Activated CD8-positive, alpha-beta memory T cell treated with anti-CD3 and anti-CD28 coated beads, Interleukin-2, amount 50 U/mL, for 24 hours (primary cell): ENCODE results near the gene SLC7A14.

ENCODE experiments used
- DNase-seq: peaks from one replicate; pipeline ENCODE4 v3.0.0-alpha.2; 2020; ENCODE audit errors: extremely low read depth

Gene SLC7A14

DNA sequence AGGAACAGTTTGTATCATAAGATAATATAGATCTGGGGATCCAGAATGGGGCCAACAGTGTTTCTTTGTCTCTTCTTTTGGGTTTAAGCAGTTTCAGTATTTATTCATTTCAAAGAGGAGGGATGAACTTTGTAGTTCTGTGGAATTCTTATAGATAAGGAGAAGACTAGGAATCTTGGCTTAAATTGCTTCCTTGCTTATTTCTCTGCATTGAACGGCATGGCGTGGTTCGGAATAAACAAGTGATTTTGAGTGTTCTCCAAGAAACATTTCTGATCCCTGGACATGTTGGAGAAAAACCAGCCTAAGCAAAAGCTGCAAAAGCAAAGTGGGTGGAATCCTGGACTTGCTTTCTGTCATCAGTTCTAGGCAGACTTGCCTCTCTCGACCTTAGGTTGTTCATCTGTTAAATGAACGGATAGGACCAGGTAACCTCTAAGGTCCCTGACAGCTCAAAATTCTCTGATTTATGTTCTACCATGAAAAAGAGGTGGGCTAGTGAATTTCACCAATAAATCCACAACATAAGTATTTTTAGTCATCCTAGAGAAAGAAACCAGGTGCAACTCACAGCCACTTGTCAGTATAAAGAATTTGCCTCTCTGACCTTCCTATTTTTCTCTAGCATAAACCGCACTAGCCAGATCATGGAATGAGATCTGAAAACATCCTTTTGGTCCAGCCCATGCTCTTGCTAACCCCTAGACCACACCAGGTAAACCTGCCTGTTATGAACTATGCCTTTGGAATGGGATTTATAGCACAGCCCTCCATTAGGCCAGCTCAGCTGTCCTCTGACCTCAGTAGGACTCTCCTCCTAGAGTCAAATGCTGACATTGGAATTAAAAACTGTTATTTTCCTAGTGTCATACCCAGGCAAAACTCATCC is 88.4 kb downstream of the SLC7A14 start:
- DNase-seq, result no peak

DNA sequence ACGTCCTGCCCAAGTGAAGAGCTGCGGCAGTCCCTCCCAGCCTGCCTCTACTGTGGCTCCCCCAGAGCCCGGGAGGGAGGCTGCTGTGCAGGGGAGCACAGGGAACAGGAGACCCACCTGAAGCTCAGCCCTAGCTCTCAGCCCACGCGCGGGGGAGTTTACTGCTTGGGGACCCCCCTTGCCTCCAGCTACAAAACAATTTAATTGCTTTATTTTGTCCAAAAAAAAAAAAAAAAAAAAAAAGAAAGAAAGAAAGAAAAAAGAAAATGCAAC is 89.1 kb downstream of the SLC7A14 start:
- no peak for DNase-seq

DNA sequence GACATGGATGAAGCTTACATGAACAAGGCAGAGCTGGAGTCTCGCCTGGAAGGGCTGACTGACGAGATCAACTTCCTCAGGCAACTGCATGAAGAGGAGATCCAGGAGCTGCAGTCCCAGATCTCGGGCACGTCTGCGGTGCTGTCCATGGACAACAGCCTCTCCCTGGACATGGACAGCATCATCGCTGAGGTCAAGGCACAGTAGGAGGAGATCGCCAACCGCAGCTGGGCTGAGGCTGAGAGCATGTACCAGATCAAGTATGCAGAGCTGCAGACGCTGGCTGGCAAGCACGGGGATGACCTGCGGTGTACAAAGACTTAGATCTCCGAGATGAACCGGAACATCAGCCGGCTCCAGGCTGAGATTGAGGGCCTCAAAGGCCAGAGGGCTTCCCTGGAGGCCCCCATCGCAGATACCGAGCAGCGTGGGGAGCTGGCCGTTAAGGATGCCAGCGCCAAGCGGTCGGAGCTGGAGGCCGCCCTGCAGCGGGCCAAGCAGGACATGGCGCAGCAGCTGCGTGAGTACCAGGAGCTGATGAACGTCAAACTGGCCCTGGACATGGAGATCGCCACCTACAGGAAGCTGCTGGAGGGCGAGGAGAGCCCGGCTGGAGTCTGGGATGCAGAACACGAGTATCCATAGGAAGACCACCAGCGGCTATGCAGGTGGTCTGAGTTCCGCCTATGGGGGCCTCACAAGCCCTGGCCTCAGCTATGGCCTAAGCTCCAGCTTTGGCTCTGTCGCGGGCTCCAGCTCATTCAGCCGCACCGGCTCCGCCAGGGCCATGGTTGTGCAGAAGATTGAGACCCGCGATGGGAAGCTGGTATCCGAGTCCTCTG is 89.6 kb downstream of the SLC7A14 start:
- no peak for DNase-seq

DNA sequence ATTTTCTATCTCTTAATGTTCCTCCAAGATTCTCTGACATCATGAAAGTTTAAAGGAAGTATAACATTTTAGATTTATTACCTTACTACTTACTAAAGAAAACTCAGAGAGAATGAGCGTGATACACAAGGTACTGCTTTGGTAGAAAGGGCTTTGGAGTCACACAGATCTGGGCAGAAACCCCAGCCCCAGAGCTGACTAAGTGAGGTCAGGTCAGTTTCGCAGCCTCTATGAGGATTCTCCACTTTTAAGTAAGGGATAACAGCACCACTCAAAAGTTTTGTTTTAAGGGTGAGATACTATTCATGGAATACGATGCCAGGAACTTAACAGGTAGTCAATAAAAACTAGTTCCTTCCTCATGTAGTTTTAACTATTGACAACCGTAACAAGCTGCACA is 91.1 kb downstream of the SLC7A14 start:
- DNase-seq, result no peak

DNA sequence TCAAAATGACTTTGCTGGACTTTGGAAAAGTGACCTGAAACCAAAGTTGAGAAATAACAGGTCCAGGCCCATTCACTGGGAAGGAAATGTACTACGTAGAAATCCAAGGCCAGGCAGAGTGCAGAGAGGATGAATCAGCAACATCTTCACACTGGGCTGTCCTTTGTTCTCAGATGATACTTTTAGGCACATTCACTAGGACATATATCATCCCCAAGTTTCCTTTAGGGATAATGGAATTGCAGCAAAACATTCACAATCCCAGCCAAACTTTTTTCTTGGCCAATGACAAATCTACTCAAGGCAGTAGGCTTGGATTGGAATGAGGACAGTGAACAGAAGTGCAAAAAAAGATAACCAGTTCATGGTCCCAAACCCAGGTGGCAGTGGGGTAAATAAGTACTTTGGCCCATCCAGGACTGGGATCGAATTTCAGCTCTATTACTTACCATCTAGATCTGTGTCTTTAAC is 92.1 kb downstream of the SLC7A14 start:
- no peak for DNase-seq

DNA sequence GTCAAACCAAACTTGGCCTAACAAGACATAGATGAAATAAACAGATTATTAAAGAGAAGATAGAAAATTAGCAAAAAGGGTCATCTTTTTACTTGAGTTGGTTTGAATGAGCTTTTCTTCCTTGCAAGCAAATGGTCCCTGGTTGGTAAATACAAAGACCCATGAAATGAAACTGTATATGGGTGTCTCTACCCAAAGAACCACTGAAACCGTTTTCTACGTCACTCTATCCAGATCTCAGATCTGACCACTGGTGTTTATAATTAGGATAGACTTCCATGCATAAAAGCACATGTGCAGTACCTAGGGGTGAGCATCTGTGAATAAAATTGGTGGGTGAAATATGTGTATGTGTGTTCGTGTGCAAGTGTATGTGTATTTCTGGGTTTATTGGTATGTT is 94.0 kb downstream of the SLC7A14 start:
- no peak for DNase-seq

DNA sequence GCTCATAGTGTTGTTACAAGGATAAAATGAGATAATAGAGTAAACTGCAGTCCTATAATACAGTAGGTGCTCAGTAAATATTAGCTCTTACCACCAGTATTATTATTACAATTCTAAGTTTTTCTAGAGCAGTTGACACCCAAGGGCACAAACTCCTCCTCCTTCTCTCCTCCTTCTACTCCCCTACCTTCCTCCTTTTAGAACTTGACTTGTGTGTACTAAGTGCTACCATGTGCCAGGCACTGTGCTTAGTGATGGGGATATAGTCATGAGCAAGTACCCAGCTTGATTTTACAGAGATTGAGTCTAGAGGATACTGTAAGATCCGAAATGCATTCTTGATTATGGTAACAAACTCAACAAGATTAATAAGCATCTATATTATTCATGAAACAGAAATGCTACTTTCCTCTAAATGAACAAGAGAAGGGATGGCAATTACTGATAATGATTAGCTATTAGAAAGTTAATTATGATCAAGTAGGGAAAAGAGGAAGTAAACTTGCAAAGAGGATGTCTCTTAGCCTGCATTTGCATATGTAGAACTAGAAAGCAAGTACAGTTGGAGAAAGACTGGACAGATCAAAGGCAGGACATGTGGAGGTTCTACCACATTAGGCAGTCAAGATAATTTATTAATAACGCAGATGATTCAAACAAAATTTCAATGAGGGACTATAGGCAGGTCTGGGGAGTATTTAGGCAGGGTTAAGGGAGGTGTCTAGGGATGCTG is 94.9 kb downstream of the SLC7A14 start:
- no peak for DNase-seq

DNA sequence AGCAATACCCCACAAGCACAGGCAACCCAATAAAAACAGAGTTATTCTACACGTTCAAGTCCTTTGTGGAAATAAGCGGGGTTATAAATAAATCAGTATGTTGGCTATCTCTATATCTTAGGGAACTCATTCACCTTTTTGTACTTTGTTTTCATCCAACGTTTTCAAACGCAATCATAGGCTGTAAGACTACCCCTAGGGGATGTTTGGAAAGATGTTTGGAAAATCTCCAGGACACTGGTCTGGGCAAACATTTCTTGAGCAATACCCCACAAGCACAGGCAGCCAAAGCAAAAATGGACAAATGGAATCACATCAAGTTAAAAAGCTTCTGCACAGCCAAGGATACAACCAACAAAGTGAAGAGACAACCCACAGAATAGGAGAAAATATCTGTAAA is 97.1 kb downstream of the SLC7A14 start:
- DNase-seq, result no peak

DNA sequence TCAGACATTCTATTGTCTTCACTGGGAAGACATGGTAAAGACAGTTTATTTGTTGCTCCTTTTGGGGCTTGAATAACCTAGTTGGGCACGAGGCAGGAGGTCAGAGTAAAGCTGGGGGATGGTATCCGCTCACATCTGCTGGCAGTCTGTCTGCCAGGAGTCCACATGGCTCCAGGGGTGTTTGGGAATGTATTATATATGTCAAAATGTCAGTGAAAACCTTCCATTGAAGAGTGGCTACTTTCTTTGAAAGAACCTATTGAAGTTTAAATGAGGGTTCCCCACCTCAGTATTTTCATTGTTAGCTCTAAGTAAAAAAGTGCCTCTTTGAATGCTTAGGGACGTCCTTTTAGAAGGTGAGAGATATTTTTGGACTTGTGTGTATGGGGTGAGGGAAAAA is 98.8 kb downstream of the SLC7A14 start:
- DNase-seq, result no peak

DNA sequence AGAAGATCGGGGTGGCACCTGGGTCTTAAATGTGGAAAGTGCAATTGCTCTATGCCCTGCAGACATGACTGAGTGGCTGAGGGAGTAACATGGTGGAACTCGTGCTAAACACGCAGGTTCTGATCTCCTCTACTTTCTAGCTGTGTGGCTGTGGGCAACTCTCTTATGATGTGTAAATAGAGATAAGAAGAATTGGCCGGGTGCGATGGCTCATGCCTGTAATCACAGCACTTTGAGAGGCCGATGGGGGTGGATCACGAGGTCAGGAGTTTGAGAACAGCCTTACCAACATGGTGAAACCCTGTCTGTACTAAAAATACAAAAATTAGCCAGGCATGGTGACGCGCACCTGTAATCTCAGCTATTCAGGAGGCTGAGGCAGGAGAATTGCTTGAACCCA is 99.5 kb downstream of the SLC7A14 start:
- no peak for DNase-seq

DNA sequence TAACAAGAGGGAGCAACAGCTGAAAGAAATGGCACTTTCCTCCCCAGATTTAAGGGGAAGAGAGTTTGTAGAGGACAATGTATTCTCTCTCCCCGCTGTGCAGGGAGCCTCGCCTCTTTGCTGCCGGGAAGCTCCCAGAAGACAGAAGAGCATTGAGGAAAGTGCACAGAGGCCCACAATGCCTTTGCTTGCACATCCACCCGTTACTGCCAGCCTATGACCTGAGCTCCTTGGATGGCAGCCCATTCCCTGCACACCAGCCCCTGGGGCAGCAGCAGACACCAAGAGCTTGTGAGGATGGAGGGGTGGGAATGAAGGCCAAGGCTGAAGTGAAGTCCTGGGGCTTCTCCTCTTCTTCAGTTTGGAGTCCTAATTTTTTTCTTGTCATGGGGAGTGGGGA is 100.2 kb downstream of the SLC7A14 start:
- no peak for DNase-seq

DNA sequence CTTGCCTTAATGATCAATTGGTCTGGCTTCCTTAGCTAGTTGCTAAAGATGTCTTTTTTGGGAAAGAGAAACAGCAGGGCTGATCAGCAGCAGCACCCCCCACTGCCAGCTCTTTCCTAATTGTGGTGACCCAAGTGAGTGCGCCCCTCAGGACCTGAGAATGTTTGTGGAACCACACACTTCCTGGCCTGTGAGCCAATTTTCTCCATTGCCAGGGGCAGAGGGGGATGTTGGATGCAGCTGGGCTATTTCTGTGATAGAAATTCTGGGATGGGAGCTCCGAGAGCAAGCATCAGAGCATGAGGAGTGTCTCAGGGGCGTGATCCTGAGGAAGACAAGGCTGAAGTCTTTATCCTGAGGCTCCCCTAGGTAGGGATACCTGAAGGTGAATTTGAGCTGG is 100.6 kb downstream of the SLC7A14 start:
- no peak for DNase-seq

DNA sequence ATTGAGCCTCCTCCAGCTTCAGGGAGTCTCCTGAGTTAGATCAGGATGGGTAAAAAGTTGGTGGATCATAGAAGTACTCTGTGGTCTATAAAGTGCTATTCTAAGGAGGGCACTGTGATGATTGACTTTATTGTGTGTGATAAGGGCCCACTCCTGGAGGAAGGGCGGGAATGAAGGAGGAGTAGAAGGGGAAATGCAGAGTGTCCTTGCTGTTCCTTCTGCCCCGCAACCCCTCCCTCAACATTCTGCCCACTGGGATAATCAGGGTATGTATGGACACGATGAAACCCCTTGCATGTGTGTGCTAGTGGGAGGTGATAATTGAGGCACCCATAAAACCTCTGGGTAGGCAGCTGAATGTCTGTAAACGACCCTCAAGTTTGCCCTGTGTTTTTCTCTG is 101.0 kb downstream of the SLC7A14 start:
- DNase-seq, result no peak

DNA sequence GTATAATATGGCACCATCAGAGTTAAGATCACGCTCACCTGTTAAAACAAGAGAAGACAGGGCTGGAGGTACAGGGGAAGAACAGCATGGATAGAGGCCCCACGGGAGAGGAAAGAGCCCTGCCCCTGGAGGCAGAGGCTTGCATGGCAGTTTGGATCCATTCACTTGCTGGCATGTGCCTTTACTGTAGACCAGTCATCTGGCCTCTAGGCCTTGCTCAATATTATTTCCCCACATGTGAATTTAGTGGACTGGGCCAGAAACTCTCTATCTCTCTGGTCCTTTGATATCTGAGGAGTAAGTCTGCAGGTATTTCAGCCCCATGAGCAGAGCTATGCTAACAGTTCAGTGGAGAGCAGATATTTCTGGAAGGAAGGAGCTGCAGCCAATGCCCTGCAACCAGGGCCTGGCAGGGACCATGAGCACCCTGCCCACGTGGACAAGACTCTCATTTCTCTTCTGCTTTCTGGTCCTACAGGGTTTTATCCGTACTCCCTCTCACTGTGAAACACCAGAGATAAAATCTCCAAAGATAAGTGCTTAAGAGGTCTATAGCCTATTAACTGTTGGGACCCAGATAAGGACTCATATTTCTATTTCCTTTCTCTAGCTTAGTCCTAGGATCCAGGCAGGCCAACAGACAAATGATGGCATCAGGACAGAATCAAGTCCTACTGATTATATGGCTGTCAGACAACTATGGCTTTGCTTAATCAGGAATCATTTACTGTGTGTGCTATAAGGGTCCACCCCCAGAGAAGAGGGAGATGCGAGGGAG is 102.2 kb downstream of the SLC7A14 start:
- DNase-seq, result no peak

DNA sequence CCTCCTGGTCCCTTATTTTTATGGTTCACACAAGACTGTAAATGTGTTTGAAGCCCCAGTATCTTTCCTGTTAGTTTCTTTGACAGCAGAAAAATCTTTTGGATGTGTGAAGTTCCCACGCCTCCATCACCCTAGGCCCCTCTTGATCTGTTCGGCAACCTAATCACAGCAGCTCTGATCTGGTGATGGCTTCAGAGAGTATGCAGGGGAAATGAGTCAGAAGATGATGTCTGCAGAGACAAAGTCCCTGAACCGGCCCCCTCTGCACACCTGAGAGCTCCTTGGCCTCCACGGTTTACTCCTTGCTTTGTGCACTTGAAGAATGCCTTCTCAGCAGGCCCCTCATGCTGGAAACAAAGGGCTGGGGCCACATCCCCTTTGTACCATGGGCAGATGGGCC is 103.7 kb downstream of the SLC7A14 start:
- no peak for DNase-seq

DNA sequence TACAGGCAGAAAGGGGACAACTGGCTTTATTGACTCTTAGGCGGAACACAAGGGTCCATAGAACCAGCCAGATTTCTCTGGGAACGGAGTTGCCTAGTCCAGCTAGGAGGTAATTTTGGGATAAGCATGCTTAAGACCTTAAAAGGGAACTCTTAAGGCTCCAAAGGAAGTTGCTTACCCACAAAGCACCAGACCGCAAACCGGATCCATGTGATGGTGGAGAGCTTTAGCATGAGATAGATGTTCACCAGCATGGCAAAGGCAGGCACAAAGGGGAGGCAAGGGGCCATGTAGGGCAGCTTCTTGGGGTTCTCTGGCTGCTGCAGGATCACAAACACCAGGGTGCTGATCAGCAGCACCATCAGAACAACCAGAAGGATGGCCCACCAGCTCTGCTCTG is 105.8 kb downstream of the SLC7A14 start:
- no peak for DNase-seq

DNA sequence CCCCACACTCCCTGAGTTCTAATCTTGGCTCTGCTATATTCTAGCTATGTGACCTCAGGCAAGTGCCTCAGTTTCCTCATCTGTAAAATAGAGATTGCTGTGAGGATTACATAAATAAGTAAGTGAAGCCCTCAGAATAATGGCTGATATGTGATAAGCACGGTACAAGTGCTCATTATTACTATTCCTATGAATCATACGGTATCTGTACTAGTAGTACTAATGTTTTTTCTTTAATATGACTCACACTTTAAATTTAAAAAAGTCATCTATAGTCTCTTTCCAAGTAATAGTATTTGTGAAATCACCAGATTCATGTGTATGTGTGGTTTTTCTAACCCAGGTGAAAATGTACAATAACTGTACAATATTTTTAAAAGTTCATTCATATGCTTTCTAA is 108.5 kb downstream of the SLC7A14 start:
- no peak for DNase-seq

DNA sequence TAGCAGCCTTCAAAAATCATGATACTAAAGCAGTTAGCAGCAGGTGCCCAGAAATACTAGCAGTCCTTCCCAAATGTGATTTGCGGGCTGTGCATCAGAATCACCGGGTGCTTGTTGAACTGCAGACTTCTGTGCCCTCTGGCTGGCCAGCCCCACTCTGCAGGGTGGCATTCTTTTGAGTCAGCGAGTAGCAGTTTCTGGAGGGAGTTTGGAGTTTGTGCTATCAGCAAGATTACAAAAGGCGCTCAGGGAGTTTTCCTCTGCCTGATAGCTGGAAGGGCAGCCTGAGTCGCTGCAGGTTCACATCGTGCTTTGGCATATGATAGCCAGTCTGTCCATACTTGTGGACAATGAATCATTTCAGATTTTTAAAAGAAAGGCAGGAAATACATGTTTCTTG is 109.6 kb downstream of the SLC7A14 start:
- DNase-seq, result no peak

DNA sequence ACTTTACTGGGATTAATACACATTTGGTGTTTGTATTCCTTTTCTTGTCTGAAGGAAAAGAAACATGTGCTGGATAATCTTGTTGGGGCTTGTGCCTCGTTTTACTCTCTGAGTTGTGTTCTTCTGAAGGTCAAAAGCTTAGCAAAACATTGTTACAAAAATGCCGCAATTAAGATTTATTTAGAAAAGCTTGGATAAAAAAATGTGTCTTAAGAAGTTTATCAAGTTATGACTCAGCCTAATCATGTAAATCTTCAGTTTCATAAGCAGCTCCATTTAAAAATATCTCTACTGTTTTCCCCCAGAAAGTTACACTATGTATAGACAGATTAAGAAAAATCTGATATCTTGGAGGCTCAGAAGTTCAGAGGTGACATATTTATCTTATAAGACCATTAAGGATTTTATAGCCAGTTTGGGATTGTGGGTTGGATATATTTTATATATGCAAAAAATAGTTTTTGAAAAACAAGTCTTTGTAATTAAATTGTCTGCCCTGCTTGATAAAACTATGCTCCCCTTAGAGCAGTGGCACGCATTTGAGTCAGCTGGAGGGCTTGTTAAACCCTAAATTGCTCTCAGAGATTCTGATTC is 110.7 kb downstream of the SLC7A14 start:
- no peak for DNase-seq

DNA sequence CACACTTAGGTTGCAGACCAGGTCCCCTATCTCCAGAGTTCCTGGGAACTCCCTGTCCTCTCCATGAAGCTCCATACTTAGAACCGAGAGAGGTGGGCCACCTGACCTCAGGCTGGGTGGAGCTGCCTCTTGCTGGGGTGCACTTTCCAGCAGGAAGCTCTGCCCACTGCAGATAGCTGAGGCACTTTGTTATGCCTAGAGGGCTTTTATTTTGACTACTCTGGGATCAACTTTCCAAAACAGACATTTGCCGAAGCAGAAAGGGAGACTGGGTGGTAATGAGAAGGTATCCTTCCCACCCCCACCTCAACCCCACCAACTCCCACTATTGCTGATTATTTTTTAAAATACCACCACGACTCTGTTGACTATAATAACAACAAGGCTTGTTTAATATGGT is 112.5 kb downstream of the SLC7A14 start:
- no peak for DNase-seq

DNA sequence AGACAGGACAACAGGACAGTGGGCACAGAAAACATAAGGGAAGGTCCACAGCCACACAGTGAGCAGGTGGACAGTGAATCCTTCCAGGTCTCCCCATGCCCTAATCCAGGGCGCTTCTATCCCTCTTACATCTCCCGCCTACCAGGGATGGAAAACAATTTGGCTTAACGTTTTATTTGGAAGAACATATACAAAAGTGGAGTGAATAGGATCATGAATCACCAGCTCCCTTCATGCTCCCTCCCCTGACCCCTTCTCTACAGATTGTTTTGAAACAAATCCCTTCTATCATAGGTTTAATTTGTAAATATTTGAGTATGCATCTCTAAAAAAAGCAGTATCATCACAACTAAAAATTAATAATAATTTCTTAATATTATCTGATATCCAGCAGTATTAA is 114.7 kb downstream of the SLC7A14 start:
- no peak for DNase-seq
